HG02884 (cell line): ENCODE data around the gene WNK2.

ENCODE experiments used
- ATAC-seq: cut with Tn5 transposase; IDR thresholded peaks from one replicate; pipeline ENCODE4 v1.9.1; 2021; ENCODE audit warnings: mild to moderate bottlenecking, moderate library complexity; ENCODE audit not compliant: unreplicated experiment

WNK2 gene

GRCh38 chr9:93291536-93292287, 107.8 kb downstream of the WNK2 start:
- no peak for ATAC-seq

- ATAC-seq: no peak
Measured at GRCh38 chr9:93292288-93292615, 108.3 kb downstream of the WNK2 start.

- ATAC-seq: no peak
Measured at GRCh38 chr9:93292664-93293328, 108.9 kb downstream of the WNK2 start.

- no peak for ATAC-seq
Measured at GRCh38 chr9:93294011-93294410, 110.1 kb downstream of the WNK2 start.

- no peak for ATAC-seq
Measured at GRCh38 chr9:93295031-93295430, 111.1 kb downstream of the WNK2 start.

- ATAC-seq: no peak
Measured at GRCh38 chr9:93295456-93296076, 111.6 kb downstream of the WNK2 start.

- no peak for ATAC-seq
Measured at GRCh38 chr9:93296889-93297480, 113.0 kb downstream of the WNK2 start.

- ATAC-seq: no peak
Measured at GRCh38 chr9:93297659-93298497, 113.9 kb downstream of the WNK2 start.

- no peak for ATAC-seq
Measured at GRCh38 chr9:93298498-93299417, 114.8 kb downstream of the WNK2 start.

GRCh38 chr9:93299418-93300174, 115.7 kb downstream of the WNK2 start:
- no peak for ATAC-seq

- ATAC-seq: no peak
Measured at GRCh38 chr9:93300175-93300572, 116.2 kb downstream of the WNK2 start.

- ATAC-seq: no peak
Measured at GRCh38 chr9:93300585-93301081, 116.7 kb downstream of the WNK2 start.

GRCh38 chr9:93301291-93301811, 117.4 kb downstream of the WNK2 start:
- no peak for ATAC-seq

- ATAC-seq: no peak
Measured at GRCh38 chr9:93301911-93302541, 118.1 kb downstream of the WNK2 start.

GRCh38 chr9:93302586-93303257, 118.8 kb downstream of the WNK2 start:
- ATAC-seq: no peak

- ATAC-seq: no peak
Measured at GRCh38 chr9:93303258-93303771, 119.4 kb downstream of the WNK2 start.

- ATAC-seq: no peak
Measured at GRCh38 chr9:93303806-93304573, 120.1 kb downstream of the WNK2 start.
